WTC11 (cell line): Measurements from ENCODE around the gene MBNL1. TPM values are rescaled to one million over a fixed set of nuclear protein-coding genes. Genes with fewer than 3 reads are reported as not detected.

Source experiments
- ATAC-seq: fragments of 200-7000 bp; cut with Tn5 transposase; 2 replicates; pipeline ENCODE4 v1.10.0; 2021; ENCODE audit warnings: mild to moderate bottlenecking, moderate library complexity
- CTCF ChIA-PET: fragments of 300-600 bp; sonication (Branson Sonifier 250); formaldehyde crosslinking; loops from one replicate; lab custom pipeline; 2021; ENCODE audit warnings: antibody characterized with exemption; lab: Charles Lee
- POLR2A ChIA-PET: fragments of 350-600 bp; sonication (Branson Sonifier 250); formaldehyde crosslinking; loops from one replicate; lab custom pipeline; 2021; ENCODE audit warnings: antibody characterized with exemption; lab: Charles Lee
- DNase-seq: peaks from one replicate; pipeline ENCODE4 v3.0.0; 2021; ENCODE audit warnings: low spot score
- H3K27ac Mint-ChIP-seq: 2 replicates; pipeline ENCODE4 v1.8.0; 2021; ENCODE audit warnings: mixed read lengths
- H3K27me3 Mint-ChIP-seq: 2 replicates; pipeline ENCODE4 v1.8.0; 2021; ENCODE audit warnings: low read depth, mild to moderate bottlenecking, moderate library complexity, mixed read lengths
- H3K36me3 Mint-ChIP-seq: 2 replicates; pipeline ENCODE4 v1.8.0; 2021; ENCODE audit warnings: mixed read lengths
- H3K4me1 Mint-ChIP-seq: 2 replicates; pipeline ENCODE4 v1.8.0; 2022; ENCODE audit warnings: mixed read lengths
- H3K4me3 Mint-ChIP-seq: 2 replicates; pipeline ENCODE4 v1.8.0; 2021; ENCODE audit warnings: mild to moderate bottlenecking, moderate library complexity, mixed read lengths
- H3K9me3 Mint-ChIP-seq: 2 replicates; pipeline ENCODE4 v1.8.0; 2021; ENCODE audit warnings: mixed read lengths
- AFF4 ChIP-seq: sonication (generic); formaldehyde crosslinking; IDR thresholded peaks from 2 replicates; pipeline ENCODE4 v1.8.1; 2023; ENCODE audit warnings: mild to moderate bottlenecking, missing genetic modification reagents, borderline replicate concordance
- ELF4 ChIP-seq: sonication (generic); formaldehyde crosslinking; IDR thresholded peaks from 2 replicates; pipeline ENCODE4 v1.8.1; 2022; ENCODE audit warnings: low read depth, mild to moderate bottlenecking, moderate library complexity, missing genetic modification reagents
- HMGA2 ChIP-seq: fragments of 250-450 bp; sonication (Bioruptor Pico); IDR thresholded peaks from 2 replicates; pipeline ENCODE4 v1.4.0; 2021; ENCODE audit warnings: mild to moderate bottlenecking, moderate library complexity
- MLX ChIP-seq: sonication (generic); formaldehyde crosslinking; IDR thresholded peaks from 2 replicates; pipeline ENCODE4 v1.8.1; 2023; ENCODE audit warnings: mild to moderate bottlenecking, missing genetic modification reagents, moderate library complexity
- NR1H2 ChIP-seq: sonication (generic); formaldehyde crosslinking; IDR thresholded peaks from 2 replicates; pipeline ENCODE4 v1.9.0; 2021; ENCODE audit warnings: mild to moderate bottlenecking, moderate library complexity, missing genetic modification reagents
- PRDM15 ChIP-seq: sonication (generic); formaldehyde crosslinking; IDR thresholded peaks from 2 replicates; pipeline ENCODE4 v1.8.0; 2022; ENCODE audit warnings: missing genetic modification reagents
- PREB ChIP-seq: sonication (generic); formaldehyde crosslinking; IDR thresholded peaks from 2 replicates; pipeline ENCODE4 v1.8.1; 2022; ENCODE audit warnings: mild to moderate bottlenecking, missing genetic modification reagents, moderate library complexity, borderline replicate concordance
- RELA ChIP-seq: sonication (generic); formaldehyde crosslinking; IDR thresholded peaks from 2 replicates; pipeline ENCODE4 v1.8.1; 2022; ENCODE audit warnings: missing genetic modification reagents, mild to moderate bottlenecking, borderline replicate concordance
- ZNF396 ChIP-seq: fragments of 250-450 bp; sonication (Bioruptor Pico); IDR thresholded peaks from 2 replicates; pipeline ENCODE4 v1.8.0; 2021; ENCODE audit warnings: mild to moderate bottlenecking, moderate library complexity, borderline replicate concordance
- ZNF423 ChIP-seq: fragments of 250-450 bp; sonication (Bioruptor Pico); IDR thresholded peaks from 2 replicates; pipeline ENCODE4 v2.1.2; 2022; ENCODE audit warnings: mild to moderate bottlenecking, moderate library complexity
- ZNF512 ChIP-seq: sonication (generic); formaldehyde crosslinking; IDR thresholded peaks from 2 replicates; pipeline ENCODE4 v1.8.1; 2022; ENCODE audit warnings: missing genetic modification reagents, borderline replicate concordance
- total RNA-seq: library from RNA; stranded (reverse); gene quantifications from 3 replicates; pipeline ENCODE4 v1.2.3, GENCODE V29; 2021

The MBNL1 gene
- total RNA-seq, 1 experiment from 2014 or later: 20.4 TPM

- no peak for TF ChIP-seq PRDM15 (CRISPR knock-in tag)
These were observed 105.7 kb downstream of the MBNL1 start (continued) for GRCh38 chr3:152374262-152374990.

- no peak overlapping the region for H3K27ac Mint-ChIP-seq
- TF ChIP-seq MLX (CRISPR knock-in tag) (no peak), AFF4 (CRISPR knock-in tag) (no peak), RELA (CRISPR knock-in tag) (no peak), HMGA2 (no peak), ZNF512 (CRISPR knock-in tag) (no peak), NR1H2 (CRISPR knock-in tag) (no peak), ZNF423 (no peak)
- CTCF ChIA-PET: no interaction called here
These were observed 106.8 kb downstream of the MBNL1 start for GRCh38 chr3:152375546-152375945.

GRCh38 chr3:152376351-152377183 lies 107.8 kb downstream of the MBNL1 start:
- no peak for DNase-seq
- ATAC-seq: no peak
- POLR2A ChIA-PET: no interaction called here
- TF ChIP-seq PREB (no peak), ZNF396 (CRISPR knock-in tag) (no peak), ELF4 (CRISPR knock-in tag) (no peak)
- TF ChIP-seq, all 79 proteins: peak for 0
- H3K27ac Mint-ChIP-seq: peak overlapping the region; percentile 35; the same call in 1 of the 2 replicates
- peaks cover 15% of the 10 kb centered on the region for H3K4me1 Mint-ChIP-seq
- peaks cover 11% of the 10 kb centered on the region for H3K9me3 Mint-ChIP-seq
- no peak overlapping the region for H3K4me3 Mint-ChIP-seq
- H3K27me3 Mint-ChIP-seq: no peaks in the 10 kb centered on the region
- CTCF ChIA-PET: no interaction called here
- H3K36me3 Mint-ChIP-seq: peaks cover 12% of the 10 kb centered on the region

More at GRCh38 chr3:152375546-152375945, 106.8 kb downstream of the MBNL1 start:
- Mint-ChIP-seq H3K4me3 (no peak overlapping the region), H3K36me3 (peaks cover 14% of the 10 kb centered on the region), H3K4me1 (peaks cover 15% of the 10 kb centered on the region), H3K27me3 (no peaks in the 10 kb centered on the region), H3K9me3 (peaks cover 12% of the 10 kb centered on the region)
- DNase-seq (no peak), ATAC-seq (no peak)
- POLR2A ChIA-PET: no interaction called here
